ENCODE measurements around the gene NABP2. TPM values are rescaled to one million over a fixed set of nuclear protein-coding genes. Genes with fewer than 3 reads are reported as not detected.

The NABP2 gene
- total RNA-seq, 1 donor from 2014 or later, result 10.8 TPM

DNA sequence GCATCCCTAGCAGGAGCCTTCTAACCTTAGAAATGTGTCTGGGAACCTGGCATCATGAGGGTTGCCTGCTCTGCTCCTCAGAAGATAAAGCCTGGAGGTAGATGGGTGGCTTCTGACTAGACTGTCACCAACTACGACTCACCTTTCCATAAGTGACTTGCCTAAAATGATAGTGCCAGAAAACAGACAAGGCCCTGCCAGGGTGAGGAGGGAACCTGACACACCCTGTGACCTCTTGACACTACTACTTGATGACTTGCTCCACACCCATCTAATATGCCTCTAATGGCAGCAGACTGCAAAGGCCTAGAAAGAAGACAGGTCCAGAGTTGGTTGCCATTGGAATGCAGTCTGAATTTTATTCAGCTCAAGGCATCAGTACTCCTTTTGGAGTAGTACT lies 11.8 kb upstream of the NABP2 start:
- no peak for DNase-seq (ENCODE audit: low spot score)

DNA sequence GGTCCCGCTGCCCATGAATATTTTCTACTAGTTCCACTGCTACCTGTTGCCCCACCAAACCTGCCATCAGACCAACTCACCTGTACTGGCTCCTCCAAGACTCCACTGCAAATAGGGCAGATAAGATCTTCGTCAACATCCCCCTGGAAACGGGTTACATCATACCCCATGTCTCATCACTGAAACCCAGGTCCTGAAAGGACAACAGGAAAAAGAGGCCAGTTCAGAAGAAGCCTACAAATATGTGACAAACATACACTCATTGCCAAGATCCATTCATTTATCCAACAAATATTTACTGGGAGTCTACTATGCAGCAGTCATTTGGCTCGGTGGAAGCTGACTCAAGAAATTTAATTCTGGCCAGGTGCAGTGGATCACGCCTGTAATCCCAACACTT lies 10.3 kb upstream of the NABP2 start:
- DNase-seq (ENCODE audit: low spot score), result no peak

DNA sequence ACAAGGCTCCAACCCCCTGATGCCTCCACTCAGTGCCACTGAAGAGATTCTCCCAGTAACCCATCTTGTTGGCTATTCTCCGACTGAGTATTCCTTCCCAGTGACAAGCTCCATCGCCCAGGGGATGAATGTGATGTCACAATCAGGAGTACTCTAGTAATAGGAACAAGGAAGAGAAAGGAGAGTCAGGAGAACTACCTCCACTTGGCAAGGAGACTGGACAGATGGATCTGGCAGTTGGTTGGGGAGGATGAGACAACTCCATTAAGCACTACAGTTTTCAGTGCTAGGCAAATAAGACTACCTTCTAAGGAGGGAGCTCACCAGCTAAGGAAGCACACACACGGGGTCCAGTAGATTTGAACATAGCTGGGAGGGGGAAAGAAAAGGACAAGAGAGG lies 7.7 kb upstream of the NABP2 start:
- DNase-seq (ENCODE audit: low spot score), result no peak

DNA sequence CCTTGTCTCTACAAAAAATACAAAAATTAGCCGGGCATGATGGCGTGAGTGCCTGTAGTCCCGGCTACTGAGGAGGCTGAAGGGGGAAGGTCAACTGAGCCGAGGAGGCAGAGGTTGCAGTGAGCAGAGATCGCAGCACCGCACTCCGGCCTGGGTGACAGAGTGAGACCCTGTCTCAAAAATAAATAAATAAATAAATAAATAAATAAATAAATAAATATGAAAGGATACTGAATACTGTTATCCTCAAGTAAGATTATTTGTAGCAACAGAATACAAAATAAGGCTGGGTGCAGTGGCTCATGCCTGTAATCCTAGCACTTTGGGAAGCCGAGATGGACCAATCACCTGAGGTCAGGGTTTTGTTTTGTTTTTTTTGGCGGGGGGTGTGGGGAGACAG lies 4.3 kb upstream of the NABP2 start:
- DNase-seq (ENCODE audit: low spot score), result no peak

DNA sequence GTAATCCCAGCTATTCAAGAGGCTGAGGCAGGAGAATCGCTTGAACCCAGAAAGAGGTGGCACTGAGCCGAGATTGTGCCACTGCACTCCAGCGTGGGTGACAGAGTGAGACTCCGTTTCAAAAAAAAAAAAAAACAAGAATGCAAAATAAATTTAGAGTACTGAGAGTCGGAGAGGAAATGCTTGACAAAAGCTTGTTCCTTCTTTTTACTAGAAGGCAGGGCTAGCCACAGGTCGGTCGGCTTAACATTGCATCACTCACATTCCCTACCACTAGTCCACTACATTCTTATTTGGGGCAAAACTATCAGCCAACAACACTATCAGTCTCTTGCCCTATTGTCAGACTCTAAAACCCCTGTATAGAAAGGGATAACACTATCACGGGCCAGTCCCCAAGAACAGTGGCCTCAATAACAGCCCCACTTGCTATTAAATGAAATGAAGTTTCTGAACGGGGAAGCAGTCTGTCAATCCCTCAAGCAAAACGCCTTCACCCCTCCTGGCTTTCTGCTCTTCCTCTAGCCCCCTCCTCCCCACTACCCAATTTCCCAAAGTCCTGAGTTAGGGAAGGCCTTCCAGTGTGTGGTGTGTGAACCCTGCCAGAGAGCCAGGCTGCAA lies 3.4 kb upstream of the NABP2 start:
- no peak for DNase-seq (ENCODE audit: low spot score)

DNA sequence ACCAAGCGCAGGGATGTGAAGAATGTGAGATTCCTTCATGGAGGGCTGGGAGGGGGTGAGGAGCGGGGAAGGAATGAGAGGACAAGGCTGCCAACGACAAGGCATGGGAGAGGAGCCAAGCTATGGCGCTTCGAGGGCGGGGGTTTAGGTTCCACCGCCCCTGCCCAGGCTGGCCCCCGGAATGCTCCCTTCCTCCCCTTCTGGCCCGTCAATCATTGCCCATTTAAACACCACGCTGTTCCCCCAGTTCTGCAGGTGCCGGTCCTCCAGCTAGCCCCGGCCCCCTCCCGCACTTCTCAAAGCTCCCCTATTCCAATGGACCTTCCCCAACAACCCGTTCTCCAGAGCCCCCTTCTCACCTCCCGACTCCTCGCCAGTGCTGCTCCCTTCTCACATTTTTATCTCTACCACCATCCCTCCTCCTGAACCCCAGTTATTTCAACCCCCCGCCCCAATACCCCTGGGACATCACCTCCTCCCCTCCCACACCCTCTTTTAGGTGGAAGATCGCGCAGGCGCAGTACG lies 2.8 kb upstream of the NABP2 start:
- peak; percentile 91 for DNase-seq (ENCODE audit: low spot score)

DNA sequence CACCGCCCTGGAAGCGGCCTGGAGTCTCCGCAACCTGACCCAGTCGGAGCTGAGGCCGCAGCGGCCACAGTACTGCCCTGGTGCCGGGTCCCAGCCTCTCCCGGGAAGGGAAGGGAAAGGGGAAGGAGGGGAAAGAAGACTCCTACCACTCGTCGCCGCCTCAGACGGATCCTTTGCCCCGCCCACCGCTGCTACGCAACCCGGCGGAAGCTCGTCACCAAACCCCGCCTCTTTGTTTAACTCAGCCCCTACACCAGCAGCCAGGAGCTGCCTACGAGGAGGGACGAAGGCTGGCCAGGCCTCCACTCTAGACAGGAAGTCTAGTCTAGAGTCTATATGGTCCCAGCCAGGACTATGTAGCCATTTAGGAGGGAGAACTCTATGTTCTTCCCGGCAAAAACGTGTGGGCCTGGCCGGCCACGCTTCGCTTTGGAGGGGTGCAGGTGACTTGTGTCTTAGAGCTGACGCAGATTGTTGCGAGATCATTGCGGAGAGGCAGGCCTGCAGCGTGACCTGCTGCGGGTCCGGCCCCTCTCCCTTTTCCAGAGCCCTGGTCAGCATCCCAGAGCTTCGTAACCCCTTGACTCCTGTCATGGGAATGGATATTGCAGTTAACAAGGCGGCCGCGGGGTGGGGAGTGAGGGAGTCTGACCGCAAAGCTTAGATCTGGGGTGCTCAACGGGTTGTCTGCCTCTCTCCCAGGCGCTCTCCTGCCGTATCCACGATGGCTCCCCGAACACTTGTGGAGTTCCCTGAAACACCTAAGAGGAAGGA lies 2.2 kb upstream of the NABP2 start, which contains the start of gene RNF41:
TSS of gene RNF41 (minus strand) at position 166 of the 774 bp plus-strand sequence. CDS start 7,875 bp downstream, outside the sequence.
- peak; percentile 99 for DNase-seq (ENCODE audit: low spot score)

DNA sequence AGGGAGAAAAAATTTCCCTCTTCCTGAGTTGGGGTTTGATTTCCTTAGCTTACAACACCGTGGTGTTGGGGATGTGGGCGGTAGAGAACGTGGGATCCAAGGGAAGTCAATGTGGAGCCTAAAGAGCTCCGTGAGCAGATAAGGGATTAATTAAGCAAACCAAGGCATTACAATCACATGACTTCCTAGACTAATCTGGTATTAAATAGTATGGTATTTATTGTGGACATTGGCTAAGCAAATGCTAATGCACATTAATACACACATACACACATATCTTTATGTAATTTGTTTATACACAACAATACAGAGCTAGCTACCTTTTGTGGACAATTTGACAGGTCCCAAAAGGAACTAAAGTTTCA lies 1.6 kb upstream of the NABP2 start:
- no peak for DNase-seq (ENCODE audit: low spot score)

DNA sequence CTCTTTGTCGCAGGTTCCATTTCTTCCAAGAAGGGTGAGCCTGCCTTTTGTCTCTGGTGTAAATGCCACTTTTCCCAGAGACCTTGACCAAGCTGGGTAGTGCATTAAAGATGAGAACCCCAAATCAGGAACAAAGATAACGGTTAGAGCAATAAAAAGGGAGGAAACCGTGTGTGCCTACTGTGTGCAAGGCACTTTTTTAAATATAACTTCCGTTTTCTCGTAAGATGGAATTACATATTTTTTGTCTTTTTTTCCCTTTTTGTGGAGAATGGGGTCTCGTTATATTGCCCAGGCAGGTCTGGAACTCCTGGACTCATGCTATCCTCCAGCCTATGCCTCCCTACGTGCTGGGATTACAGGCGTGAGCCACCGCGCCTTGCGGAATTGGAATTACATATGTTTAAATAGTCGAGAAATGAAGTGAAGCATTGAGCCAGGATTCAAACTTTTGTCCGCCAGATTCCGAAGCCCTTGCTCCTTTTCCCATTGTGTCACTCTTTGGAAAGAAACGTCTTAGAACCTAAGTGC lies 506 bp upstream of the NABP2 start:
- no peak for DNase-seq (ENCODE audit: low spot score)

DNA sequence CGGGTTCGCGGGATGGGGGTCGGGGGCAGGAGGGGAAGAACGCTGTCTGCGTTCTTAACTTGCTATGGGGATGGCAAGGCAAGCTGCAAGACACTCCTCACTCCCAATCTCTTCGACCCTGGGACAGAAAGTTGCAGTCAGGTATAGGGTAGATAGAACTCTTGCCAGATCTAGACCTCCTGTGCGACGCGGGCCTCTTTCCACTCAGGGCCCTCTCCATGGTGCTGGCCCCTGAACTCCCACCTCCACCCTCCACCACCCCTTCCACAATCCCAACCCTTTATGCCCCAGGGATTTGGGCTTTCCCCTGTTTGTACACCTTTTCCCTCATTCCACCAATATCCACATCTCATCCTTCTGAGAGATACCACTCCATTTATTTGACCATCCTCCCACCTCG lies 812 bp downstream of the NABP2 start:
- no peak for DNase-seq (ENCODE audit: low spot score)

DNA sequence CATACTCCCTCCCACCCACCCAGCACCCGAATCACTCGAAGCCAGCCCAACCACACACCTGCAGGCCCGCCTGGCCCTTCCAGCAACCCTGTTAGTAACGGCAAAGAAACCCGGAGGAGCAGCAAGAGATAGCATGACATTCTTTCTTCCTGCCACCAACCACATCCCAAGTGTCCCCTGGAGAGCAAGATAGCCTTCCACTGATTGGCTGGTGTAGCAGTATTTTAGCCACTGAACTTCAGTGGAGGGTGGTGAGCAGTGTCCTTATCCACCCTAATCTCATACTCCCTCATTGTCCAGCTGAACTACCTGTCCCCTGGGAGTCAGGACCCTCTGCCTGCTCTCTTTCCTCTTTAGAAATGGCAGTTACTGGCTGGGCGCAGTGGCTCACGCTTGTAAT lies 4.9 kb downstream of the NABP2 start:
- DNase-seq (ENCODE audit: low spot score), result no peak

DNA sequence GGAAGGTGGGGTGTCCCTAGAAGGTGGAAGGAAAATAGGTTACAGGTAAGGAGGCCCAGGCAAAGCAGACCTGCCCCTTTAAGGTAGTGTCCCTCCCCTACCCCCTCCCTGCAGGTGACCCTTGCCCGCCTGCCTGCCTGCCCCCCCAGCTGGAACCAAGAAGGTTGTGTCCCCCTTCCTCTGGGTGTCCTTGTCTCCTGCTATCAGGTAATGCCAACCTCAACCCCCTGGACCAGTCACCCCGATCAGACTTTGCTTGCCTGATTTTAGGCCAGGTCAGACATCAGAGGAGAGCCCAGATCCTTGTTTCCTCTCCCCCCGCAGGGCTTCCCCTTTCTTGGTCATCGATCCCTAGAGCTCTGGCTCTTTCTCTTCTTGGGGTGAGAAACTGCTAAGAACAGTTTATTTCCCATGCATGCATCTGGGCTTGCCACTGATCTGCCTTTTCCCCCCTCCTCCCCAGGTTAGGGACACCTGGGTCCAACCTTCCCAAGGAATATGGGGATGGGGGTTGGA lies 5.8 kb downstream of the NABP2 start, which contains the start of gene SLC39A5:
TSS of gene SLC39A5 (plus strand) at position 136 of the 516 bp plus-strand sequence. CDS start 1,224 bp downstream, outside the sequence.
- DNase-seq (ENCODE audit: low spot score), result no peak

DNA sequence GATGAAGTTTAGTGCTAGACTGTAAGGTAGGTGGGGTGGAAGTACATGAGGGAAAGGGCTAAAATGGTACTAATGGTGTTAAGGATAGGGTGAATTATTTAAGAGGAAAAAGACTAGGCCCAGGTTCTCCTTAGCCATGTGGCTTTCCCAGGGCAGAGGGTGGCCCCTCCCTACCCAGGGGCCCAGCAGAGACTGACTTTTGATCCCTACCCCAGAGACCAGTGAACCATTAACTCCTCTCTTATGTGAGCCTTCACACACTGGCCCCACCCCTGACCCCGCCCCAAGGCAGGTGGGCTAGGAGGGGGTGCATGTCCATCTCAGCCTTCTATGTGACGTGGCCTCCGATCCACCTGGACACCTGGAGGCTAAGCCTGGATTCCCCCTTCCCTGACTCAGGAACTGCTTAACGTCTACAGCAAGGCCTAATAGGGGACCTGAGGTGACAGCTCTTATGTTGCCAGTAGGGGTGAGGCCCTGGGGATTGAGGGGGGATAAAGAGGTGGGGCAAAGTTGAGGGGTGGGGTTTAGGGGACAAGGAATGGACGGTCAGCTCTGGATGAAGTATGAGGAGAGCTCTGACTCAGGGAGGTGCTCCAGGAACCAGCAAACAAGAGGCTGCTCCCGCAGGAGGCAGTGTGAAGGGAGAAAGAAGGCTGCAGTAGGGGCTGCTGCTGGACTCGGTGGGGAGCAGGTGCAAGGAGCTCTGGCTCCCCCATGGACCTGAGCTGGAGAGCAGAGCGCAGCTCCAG lies 6.5 kb downstream of the NABP2 start:
- no peak for DNase-seq (ENCODE audit: low spot score)

DNA sequence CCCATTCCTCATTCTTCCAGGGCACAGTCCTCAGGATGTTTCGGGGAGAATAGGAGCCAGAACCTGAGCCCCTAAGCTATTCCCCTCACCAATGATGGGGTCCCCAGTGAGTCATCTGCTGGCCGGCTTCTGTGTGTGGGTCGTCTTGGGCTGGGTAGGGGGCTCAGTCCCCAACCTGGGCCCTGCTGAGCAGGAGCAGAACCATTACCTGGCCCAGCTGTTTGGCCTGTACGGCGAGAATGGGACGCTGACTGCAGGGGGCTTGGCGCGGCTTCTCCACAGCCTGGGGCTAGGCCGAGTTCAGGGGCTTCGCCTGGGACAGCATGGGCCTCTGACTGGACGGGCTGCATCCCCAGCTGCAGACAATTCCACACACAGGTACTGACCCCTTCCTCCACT lies 7.0 kb downstream of the NABP2 start:
- no peak for DNase-seq (ENCODE audit: low spot score)

DNA sequence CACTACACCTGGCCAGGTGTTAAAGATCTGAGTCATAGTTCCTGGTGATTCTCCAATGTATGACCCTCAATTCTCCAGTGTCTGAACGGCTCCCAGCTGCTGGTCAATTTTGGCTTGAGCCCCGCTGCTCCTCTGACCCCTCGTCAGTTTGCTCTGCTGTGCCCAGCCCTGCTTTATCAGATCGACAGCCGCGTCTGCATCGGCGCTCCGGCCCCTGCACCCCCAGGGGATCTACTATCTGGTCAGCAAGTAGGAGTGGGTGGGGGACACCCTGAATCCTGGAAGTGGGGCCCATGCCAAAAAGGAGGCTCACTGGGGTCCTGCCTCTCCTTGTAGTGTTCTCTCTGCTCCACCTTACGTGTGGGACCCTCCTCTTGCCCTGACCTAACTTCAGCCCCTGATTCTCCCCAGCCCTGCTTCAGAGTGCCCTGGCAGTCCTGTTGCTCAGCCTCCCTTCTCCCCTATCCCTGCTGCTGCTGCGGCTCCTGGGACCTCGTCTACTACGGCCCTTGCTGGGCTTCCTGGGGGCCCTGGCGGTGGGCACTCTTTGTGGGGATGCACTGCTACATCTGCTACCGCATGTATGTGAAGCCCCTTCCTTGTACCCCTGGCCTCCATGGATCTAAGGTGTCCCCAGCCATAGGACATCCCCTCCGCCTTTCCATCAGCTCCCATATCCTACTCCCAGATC lies 10.7 kb downstream of the NABP2 start:
- no peak for DNase-seq (ENCODE audit: low spot score)

DNA sequence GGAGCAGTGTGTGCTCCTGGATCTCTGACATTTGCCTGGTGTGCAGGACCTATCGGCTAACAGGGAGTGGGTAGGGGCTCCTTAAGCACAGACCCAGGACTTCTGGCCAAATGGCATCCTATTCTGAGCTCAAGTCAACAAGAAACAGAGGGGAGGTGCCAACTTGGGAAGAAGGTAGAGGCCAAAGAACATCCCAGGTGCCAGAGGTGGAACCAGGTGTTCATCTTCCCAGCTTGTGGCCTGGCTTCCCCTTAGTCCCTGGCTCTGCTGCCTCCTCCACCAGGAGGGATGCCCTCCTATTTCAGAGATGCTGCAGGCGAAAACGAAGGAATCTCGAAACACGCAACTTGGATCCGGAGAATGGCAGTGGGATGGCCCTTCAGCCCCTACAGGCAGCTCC lies 11.9 kb downstream of the NABP2 start:
- no peak for DNase-seq (ENCODE audit: low spot score)

DNA sequence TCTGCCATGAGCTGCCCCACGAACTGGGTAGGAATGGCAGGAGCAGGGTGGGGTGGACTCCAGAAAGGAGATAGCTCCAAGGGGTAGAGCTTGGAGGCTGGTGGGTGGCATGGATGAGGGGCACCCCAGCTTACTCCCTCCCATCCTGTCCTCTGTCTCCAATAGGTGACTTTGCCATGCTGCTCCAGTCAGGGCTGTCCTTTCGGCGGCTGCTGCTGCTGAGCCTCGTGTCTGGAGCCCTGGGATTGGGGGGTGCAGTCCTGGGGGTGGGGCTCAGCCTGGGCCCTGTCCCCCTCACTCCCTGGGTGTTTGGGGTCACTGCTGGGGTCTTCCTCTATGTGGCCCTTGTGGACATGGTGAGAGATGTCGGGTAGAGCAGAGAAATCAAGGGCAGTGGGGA lies 12.8 kb downstream of the NABP2 start:
- no peak for DNase-seq (ENCODE audit: low spot score)

DNA sequence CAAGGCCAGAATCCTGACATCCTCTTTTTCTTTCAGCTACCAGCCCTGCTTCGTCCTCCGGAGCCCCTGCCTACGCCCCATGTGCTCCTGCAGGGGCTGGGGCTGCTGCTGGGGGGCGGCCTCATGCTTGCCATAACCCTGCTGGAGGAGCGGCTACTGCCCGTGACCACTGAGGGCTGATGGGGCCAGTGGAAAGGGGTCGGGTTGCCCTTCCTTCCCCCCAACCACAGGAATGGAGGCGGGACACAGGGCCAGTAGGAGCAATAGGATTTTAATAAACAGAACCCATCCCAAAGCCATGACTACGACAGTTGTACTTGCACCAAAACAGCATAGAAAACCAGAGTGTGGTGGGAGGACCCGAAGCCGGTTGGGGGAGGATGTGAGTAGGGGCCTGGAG lies 13.4 kb downstream of the NABP2 start:
- DNase-seq (ENCODE audit: low spot score), result no peak

DNA sequence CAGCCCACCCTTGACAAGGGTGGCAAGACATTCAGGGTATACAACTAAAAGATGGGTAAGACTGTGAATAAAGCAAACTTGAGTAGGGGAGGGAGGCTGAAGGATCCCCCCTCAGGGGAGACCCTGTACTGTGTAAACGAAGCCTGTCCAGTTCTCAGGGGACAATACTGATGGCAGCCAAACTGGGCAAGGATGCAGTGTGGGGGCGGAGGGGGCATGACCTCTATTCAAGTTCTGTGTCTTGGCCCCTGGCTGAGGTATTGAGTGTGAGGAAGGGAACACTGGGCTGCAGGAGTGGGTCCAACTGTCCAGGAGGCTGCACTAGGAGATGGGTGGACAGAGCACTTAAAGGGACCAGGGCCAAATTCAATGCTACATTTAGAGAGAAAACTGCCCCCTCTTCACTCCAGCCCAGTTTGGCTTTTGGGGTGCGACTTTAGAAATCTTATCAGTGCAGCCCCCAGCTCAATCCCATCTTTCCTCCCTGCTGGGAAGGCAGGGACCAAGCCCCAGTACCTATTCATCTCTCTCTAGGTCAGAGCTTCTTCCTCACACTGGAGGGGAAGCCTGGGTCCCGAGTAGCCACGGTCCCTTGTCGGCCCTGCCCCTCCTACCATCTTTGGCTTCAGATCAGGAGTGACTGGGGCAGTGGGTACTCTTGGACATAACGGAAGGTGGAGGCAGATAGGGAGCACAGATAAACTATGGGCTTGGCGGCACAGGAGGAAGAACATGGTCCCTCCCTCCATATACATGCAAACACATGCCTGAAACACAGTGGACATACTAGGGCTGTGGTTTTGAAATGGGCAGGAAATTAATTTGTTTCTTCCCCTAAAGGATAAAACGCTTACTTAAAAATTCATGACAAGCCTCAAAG lies 17.5 kb downstream of the NABP2 start:
- DNase-seq (ENCODE audit: low spot score), result no peak

DNA sequence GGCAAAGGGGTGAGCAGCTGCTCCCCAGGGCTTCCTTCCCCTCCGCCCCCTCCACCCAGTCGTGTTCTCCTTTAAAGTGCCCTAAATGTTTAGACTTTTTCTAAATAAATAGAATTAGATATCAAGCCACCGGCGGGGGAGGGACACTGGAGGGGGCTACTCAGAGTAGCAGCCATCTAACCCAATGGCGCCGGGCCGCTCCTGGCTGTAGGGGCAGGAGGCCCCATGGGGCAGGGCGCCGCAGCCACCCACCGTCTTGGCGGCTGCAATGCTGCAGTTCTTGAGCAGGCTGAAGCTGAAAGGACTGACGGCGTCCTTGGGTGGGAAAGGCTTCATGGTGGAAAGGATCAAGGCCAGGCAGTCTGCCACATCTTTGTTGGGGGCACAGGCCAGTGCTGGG lies 18.8 kb downstream of the NABP2 start:
- DNase-seq (ENCODE audit: low spot score), result no peak

Data from umbilical cord (tissue), 2 donors.